SK-N-SH (cell line): ENCODE data around the gene HBZ. TPM values are rescaled to one million over a fixed set of nuclear protein-coding genes. Genes with fewer than 3 reads are reported as not detected.

Experiments
- CTCF ChIA-PET: fragments of 300-600, 350-600 bp; formaldehyde crosslinking; extraction: SDS; loops from one replicate; lab custom pipeline; 2021; lab: Yijun Ruan, JAX
- POLR2A ChIA-PET: fragments of 350-600 bp; sonication (Branson Sonifier 250); formaldehyde crosslinking; extraction: SDS; loops from one replicate; lab custom pipeline; 2020; ENCODE audit warnings: antibody characterized with exemption, inconsistent platforms; lab: Yijun Ruan, JAX
- DNase-seq: peaks from one replicate; pipeline ENCODE4 v3.0.0; 2012
- H2AFZ ChIP-seq: fragments of 200-600 bp; sonication (generic); 2 replicates; pipeline ENCODE4 v1.8.1; 2016; ENCODE audit warnings: antibody characterized with exemption, mild to moderate bottlenecking, low read depth
- H3F3A ChIP-seq: fragments of 200-600 bp; sonication (generic); replicated peaks from 2 replicates; pipeline ENCODE3; 2016; ENCODE audit warnings: antibody characterized with exemption, mild to moderate bottlenecking; ENCODE audit not compliant: insufficient read depth
- H3K27ac ChIP-seq, 2 experiments: fragments of 200-500 bp in 1 of 2; fragments of 200-600 bp in 1 of 2; sonication (Bioruptor generic) in 1 of 2; sonication (generic), shearing (Covaris generic) in 1 of 2; 2 replicates each; pipeline versions ENCODE4 v1.5.1 to v1.6.1; 2014 to 2016; ENCODE audit warnings: low read depth in 2 of 2, inconsistent platforms in 1 of 2, low read length in 1 of 2, mild to moderate bottlenecking in 1 of 2, mixed read lengths in 1 of 2
- H3K27me3 ChIP-seq: fragments of 200-600 bp; sonication (generic), shearing (Covaris generic); 2 replicates; pipeline ENCODE4 v1.6.1; 2016; ENCODE audit warnings: mixed run types; ENCODE audit not compliant: insufficient read depth
- H3K36me3 ChIP-seq, 2 experiments: fragments of 200-500 bp in 1 of 2; fragments of 200-600 bp in 1 of 2; sonication (Bioruptor generic) in 1 of 2; sonication (generic) in 1 of 2; replicated peaks in 1 of 2; 2 replicates each; pipeline versions ENCODE3 to v1.5.1; 2014 to 2016; ENCODE audit warnings: low read length in 1 of 2, mild to moderate bottlenecking in 1 of 2; ENCODE audit not compliant: insufficient read depth in 2 of 2, control insufficient read depth in 1 of 2
- H3K4me1 ChIP-seq, 2 experiments: fragments of 200-500 bp in 1 of 2; fragments of 200-600 bp in 1 of 2; sonication (Bioruptor generic) in 1 of 2; sonication (generic), shearing (Covaris generic) in 1 of 2; 2 replicates each; pipeline versions ENCODE4 v1.5.1 to v1.6.1; 2014 to 2016; ENCODE audit warnings: low read depth in 1 of 2, low read length in 1 of 2, mixed run types in 1 of 2; ENCODE audit not compliant: insufficient read depth in 2 of 2, control insufficient read depth in 1 of 2
- H3K4me2 ChIP-seq: fragments of 200-600 bp; sonication (generic), shearing (Covaris generic); 2 replicates; pipeline ENCODE4 v1.6.1; 2017; ENCODE audit warnings: mixed run types
- H3K4me3 ChIP-seq, 2 experiments: fragments of 200-500 bp in 1 of 2; fragments of 200-600 bp in 1 of 2; sonication (Bioruptor generic) in 1 of 2; sonication (generic), shearing (Covaris generic) in 1 of 2; 2 replicates each; pipeline versions ENCODE4 v1.5.1 to v1.8.1; 2014 to 2016; ENCODE audit warnings: low read depth in 2 of 2, inconsistent platforms in 1 of 2, low read length in 1 of 2, mild to moderate bottlenecking in 1 of 2, mixed read lengths in 1 of 2, moderate library complexity in 1 of 2
- H3K79me2 ChIP-seq: fragments of 200-600 bp; sonication (generic); 2 replicates; pipeline ENCODE4 v1.8.1; 2017; ENCODE audit warnings: mild to moderate bottlenecking; ENCODE audit not compliant: insufficient read depth
- H3K9ac ChIP-seq: fragments of 200-600 bp; sonication (generic); 2 replicates; pipeline ENCODE4 v1.6.1; 2017; ENCODE audit warnings: mixed run types
- H3K9me2 ChIP-seq: fragments of 200-600 bp; sonication (generic); 2 replicates; pipeline ENCODE4 v1.6.1; 2017; ENCODE audit warnings: mixed run types
- H3K9me3 ChIP-seq: fragments of 200-600 bp; sonication (generic); 2 replicates; pipeline ENCODE4 v1.6.1; 2017; ENCODE audit warnings: mixed run types, mild to moderate bottlenecking, moderate library complexity
- H4K20me1 ChIP-seq: fragments of 200-600 bp; sonication (generic); 2 replicates; pipeline ENCODE4 v1.6.1; 2017; ENCODE audit warnings: mild to moderate bottlenecking, mixed run types; ENCODE audit not compliant: insufficient read depth
- CHD2 ChIP-seq: fragments of 150-350 bp; IDR thresholded peaks from 2 replicates; pipeline ENCODE4 v1.6.1; 2018; ENCODE audit warnings: low read length; ENCODE audit not compliant: partially characterized antibody
- CTCF ChIP-seq: fragments of 200-600 bp; sonication (generic); IDR thresholded peaks from 2 replicates; pipeline ENCODE4 v1.6.1; 2017; ENCODE audit warnings: antibody characterized with exemption, mild to moderate bottlenecking, moderate library complexity
- ELF1 ChIP-seq: IDR thresholded peaks from 2 replicates; pipeline ENCODE4 v1.4.0; 2012
- EP300 ChIP-seq, 2 experiments: IDR thresholded peaks; 2 replicates each; pipeline versions ENCODE4 v1.4.0 to v1.6.1; 2012; ENCODE audit warnings: borderline replicate concordance in 1 of 2, low read depth in 1 of 2, low read length in 1 of 2
- FOXJ3 ChIP-seq: sonication (generic); formaldehyde crosslinking; IDR thresholded peaks from 2 replicates; pipeline ENCODE4 v1.5.1; 2020; ENCODE audit warnings: mild to moderate bottlenecking, missing genetic modification reagents
- GABPA ChIP-seq: IDR thresholded peaks from 2 replicates; pipeline ENCODE4 v1.4.0; 2012; ENCODE audit warnings: low read depth, mild to moderate bottlenecking
- GATA2 ChIP-seq: sonication (generic); formaldehyde crosslinking; IDR thresholded peaks from 2 replicates; pipeline ENCODE4 v1.5.0; 2020; ENCODE audit warnings: mild to moderate bottlenecking, missing genetic modification reagents
- MAX ChIP-seq: IDR thresholded peaks from 2 replicates; pipeline ENCODE4 v1.4.0; 2012; ENCODE audit warnings: low read depth
- MEF2A ChIP-seq: IDR thresholded peaks from 2 replicates; pipeline ENCODE4 v1.4.0; 2012; ENCODE audit warnings: low read depth, borderline replicate concordance
- POLR2AphosphoS5 ChIP-seq: IDR thresholded peaks from 2 replicates; pipeline ENCODE4 v1.6.1; 2012; ENCODE audit warnings: low read depth, low read length
- RAD21 ChIP-seq: IDR thresholded peaks from 2 replicates; pipeline ENCODE4 v1.6.1; 2012; ENCODE audit warnings: mild to moderate bottlenecking, low read length
- RCOR1 ChIP-seq: fragments of 150-350 bp; IDR thresholded peaks from 2 replicates; pipeline ENCODE4 v1.6.1; 2017; ENCODE audit warnings: antibody characterized with exemption, low read length
- REST ChIP-seq: IDR thresholded peaks from 2 replicates; pipeline ENCODE4 v1.6.1; 2012; ENCODE audit warnings: mild to moderate bottlenecking, low read depth, low read length, moderate library complexity
- RFX5 ChIP-seq: IDR thresholded peaks from 2 replicates; pipeline ENCODE4 v1.6.1; 2012; ENCODE audit warnings: mild to moderate bottlenecking, improper control_type of control experiment, low read length
- SMC3 ChIP-seq: IDR thresholded peaks from 2 replicates; pipeline ENCODE4 v1.6.1; 2012; ENCODE audit warnings: low read depth, low read length, improper control_type of control experiment
- TEAD4 ChIP-seq: IDR thresholded peaks from 2 replicates; pipeline ENCODE4 v1.4.0; 2012; ENCODE audit warnings: mild to moderate bottlenecking, borderline replicate concordance; ENCODE audit not compliant: insufficient read depth
- USF2 ChIP-seq: fragments of 150-350 bp; IDR thresholded peaks from 2 replicates; pipeline ENCODE4 v1.6.1; 2017; ENCODE audit warnings: antibody characterized with exemption, low read length, low read depth, borderline replicate concordance
- ZBTB33 ChIP-seq: IDR thresholded peaks from 2 replicates; pipeline ENCODE4 v1.4.0; 2012; ENCODE audit warnings: low read depth, borderline replicate concordance
- WGBS: methylation state at CpG from one replicate; pipeline ENCODE4 v1.1.6; 2017; ENCODE audit warnings: low lambda C conversion rate; 5-methylcytosine and 5-hydroxymethylcytosine counted together
- polyA plus RNA-seq, 3 experiments: library from polyadenylated mRNA; depleted of rRNA; stranded (reverse); fragments of >200 nt; gene quantifications; 2 replicates each; pipeline ENCODE4 v1.2.3, GENCODE V29; 2012

HBZ gene
- polyA plus RNA-seq, 1 of the 3 experiments (the other 2 are of a cell fraction), result not detected

- H4K20me1 ChIP-seq, result no peaks in the 10 kb centered on the region
- peaks cover 6% of the 10 kb centered on the region for H3K79me2 ChIP-seq
- ChIA-PET POLR2A (no interaction called here), CTCF (interaction anchor here (0.8 to 1.9 kb wide), 3 partner anchors 36 to 77 kb away, joined by 3 to 4 read pairs (median 4); partner anchors contain the start of gene HBQ1)
- TF ChIP-seq CHD2, result no peak
- TF ChIP-seq SMC3, result no peak
- TF ChIP-seq RAD21, result no peak
- no peak for TF ChIP-seq ELF1
- no peaks in the 10 kb centered on the region for H3F3A ChIP-seq
- DNase-seq, result no peak
- H3K9me2 ChIP-seq, result no peaks in the 10 kb centered on the region
- H3K9ac ChIP-seq, result no peak overlapping the region
- H3K36me3 ChIP-seq, result no peaks in the 10 kb centered on the region
- no peak overlapping the region for H2AFZ ChIP-seq
- H3K9me3 ChIP-seq, result no peaks in the 10 kb centered on the region
- WGBS, result 82% methylated on average over 11 of the region's 12 CpGs
- no peak overlapping the region for H3K27ac ChIP-seq
- H3K27me3 ChIP-seq, result no peaks in the 10 kb centered on the region
- no peak overlapping the region for H3K4me2 ChIP-seq
- H3K4me3 ChIP-seq, result no peak overlapping the region
- no peaks in the 10 kb centered on the region; a peak in 1 of 4 replicates for H3K4me1 ChIP-seq
Measured at GRCh38 chr16:142405-142967, 10.0 kb upstream of the HBZ start.

GRCh38 chr16:143047-143446, 9.4 kb upstream of the HBZ start:
- WGBS, result 84% methylated on average over 3 of the region's 6 CpGs
- H3K9ac ChIP-seq, result no peak overlapping the region
- DNase-seq, result no peak
- H3K9me2 ChIP-seq, result no peaks in the 10 kb centered on the region
- peaks cover under 1% of the 10 kb centered on the region for H3K79me2 ChIP-seq
- no peaks in the 10 kb centered on the region for H3K36me3 ChIP-seq
- H3K4me2 ChIP-seq, result no peak overlapping the region
- H3K27ac ChIP-seq, result no peak overlapping the region
- H3K27me3 ChIP-seq, result no peaks in the 10 kb centered on the region
- H3K9me3 ChIP-seq, result no peaks in the 10 kb centered on the region
- no peak overlapping the region for H3K4me3 ChIP-seq
- H4K20me1 ChIP-seq, result no peaks in the 10 kb centered on the region
- no peaks in the 10 kb centered on the region for H3F3A ChIP-seq
- ChIA-PET CTCF (interaction anchor here (0.8 to 1.9 kb wide), 3 partner anchors 36 to 77 kb away, joined by 3 to 4 read pairs (median 4); partner anchors contain the start of gene HBQ1), POLR2A (no interaction called here)
- H3K4me1 ChIP-seq, result no peaks in the 10 kb centered on the region
- TF ChIP-seq ZBTB33 (no peak), CTCF (no peak), RFX5 (no peak), FOXJ3 (CRISPR knock-in tag) (no peak), POLR2AphosphoS5 (no peak), ELF1 (no peak), MAX (no peak), RAD21 (no peak), SMC3 (no peak), REST (no peak), GABPA (no peak), MEF2A (no peak), TEAD4 (no peak), EP300 (IDR thresholded peaks at IDR 0.05; ENCODE audit: borderline replicate concordance in 1 of 2, low read depth in 1 of 2, low read length in 1 of 2) (no peak), RCOR1 (no peak), USF2 (no peak), GATA2 (CRISPR knock-in tag) (no peak)
- no peak overlapping the region for H2AFZ ChIP-seq
